A673 (cell line): Measurements from ENCODE around the gene FBLN2. TPM values are rescaled to one million over a fixed set of nuclear protein-coding genes. Genes with fewer than 3 reads are reported as not detected.

Experiments used
- BruUV-seq: library from RNA; stranded (reverse); fragments of 400-500 nt; replicated peaks from 2 replicates; lab custom pipeline; 2021; lab: Mats Ljungman, UMichigan
- CTCF ChIA-PET: fragments of 300-600 bp; sonication (Branson Sonifier 250); formaldehyde crosslinking; loops from one replicate; lab custom pipeline; 2022; ENCODE audit warnings: antibody characterized with exemption; lab: Charles Lee
- POLR2A ChIA-PET: fragments of 300-600 bp; sonication (Branson Sonifier 250); formaldehyde crosslinking; loops from one replicate; lab custom pipeline; 2022; ENCODE audit warnings: antibody characterized with exemption; ENCODE audit not compliant: low non-redundant PET; lab: Charles Lee
- DNase-seq: peaks from one replicate; pipeline ENCODE4 v3.0.0-alpha.2; 2015; ENCODE audit warnings: low spot score
- H3K27ac ChIP-seq: fragments of 200-600 bp; sonication (generic); 2 replicates; pipeline ENCODE4 v1.5.1; 2016; ENCODE audit warnings: mixed run types, low read depth, mild to moderate bottlenecking, mixed read lengths, antibody characterized with exemption, low read length; ENCODE audit not compliant: poor library complexity, severe bottlenecking
- H3K27me3 ChIP-seq: fragments of 200-600 bp; sonication (generic); replicated peaks from 2 replicates; pipeline ENCODE4 v1.6.1; 2017; ENCODE audit warnings: mixed run types, low read depth, mild to moderate bottlenecking, mixed read lengths, antibody characterized with exemption, low read length; ENCODE audit not compliant: insufficient read depth, poor library complexity
- H3K36me3 ChIP-seq: fragments of 200-600 bp; sonication (generic); 2 replicates; pipeline ENCODE4 v1.6.1; 2016; ENCODE audit warnings: mixed run types, mild to moderate bottlenecking, mixed read lengths, antibody characterized with exemption, low read length; ENCODE audit not compliant: insufficient read depth, poor library complexity, severe bottlenecking
- H3K4me1 ChIP-seq: fragments of 200-600 bp; sonication (generic); 2 replicates; pipeline ENCODE4 v1.6.1; 2017; ENCODE audit warnings: mixed run types, mild to moderate bottlenecking, mixed read lengths, antibody characterized with exemption, low read length; ENCODE audit not compliant: insufficient read depth, poor library complexity, severe bottlenecking
- H3K4me3 ChIP-seq: fragments of 200-600 bp; sonication (generic); 2 replicates; pipeline ENCODE4 v1.5.1; 2016; ENCODE audit warnings: low read depth, mixed run types, mild to moderate bottlenecking, mixed read lengths, low read length; ENCODE audit not compliant: poor library complexity, severe bottlenecking
- H3K9me3 ChIP-seq: fragments of 200-600 bp; sonication (generic); 2 replicates; pipeline ENCODE4 v1.6.1; 2016; ENCODE audit warnings: mixed run types, low read depth, mild to moderate bottlenecking, mixed read lengths, antibody characterized with exemption, low read length; ENCODE audit not compliant: poor library complexity, severe bottlenecking
- CTCF ChIP-seq: fragments of 300-800, 200-600 bp; sonication (generic); conservative IDR thresholded peaks from 2 replicates; pipeline ENCODE4 v1.5.1; 2017; ENCODE audit warnings: low read depth, mild to moderate bottlenecking, antibody characterized with exemption, low read length, moderate library complexity, mixed read lengths
- EZH2 ChIP-seq: fragments of 200-600 bp; sonication (generic); IDR thresholded peaks from 2 replicates; pipeline ENCODE4 v1.6.1; 2017; ENCODE audit warnings: borderline replicate concordance, low read depth, mild to moderate bottlenecking, mixed read lengths, antibody characterized with exemption, low read length; ENCODE audit not compliant: poor library complexity, severe bottlenecking
- intact Hi-C: fragments of 100-400 bp; cut with micrococcal nuclease; formaldehyde crosslinking; loops from one replicate; pipeline ENCODE4 v1.10.0; 2022; ENCODE audit not compliant: unreplicated experiment
- total RNA-seq: library from RNA; stranded (reverse); gene quantifications from 2 replicates; pipeline ENCODE4 v1.2.3, GENCODE V29; 2021

FBLN2 gene
- total RNA-seq, 1 experiment from 2014 or later: 0.71 TPM

GRCh38 chr3:13608969-13609725 is 60.2 kb downstream of the FBLN2 start:
- Histone ChIP-seq H3K27me3 (no peaks in the 10 kb centered on the region), H3K36me3 (no peaks in the 10 kb centered on the region), H3K4me3 (no peak overlapping the region), H3K4me1 (no peaks in the 10 kb centered on the region), H3K9me3 (no peaks in the 10 kb centered on the region), H3K27ac (no peak overlapping the region)
- DNase-seq: no peak
- BruUV-seq: no TSS peak
- ChIA-PET POLR2A (no interaction called here), CTCF (no interaction called here)
- TF ChIP-seq CTCF (no peak), EZH2 (no peak)
- intact Hi-C loops: no loop called here

- H3K36me3 ChIP-seq: no peaks in the 10 kb centered on the region
- no peak for DNase-seq
- intact Hi-C loops: no loop called here
- no TSS peak for BruUV-seq
- no peak overlapping the region for H3K27ac ChIP-seq
- CTCF ChIA-PET: no interaction called here
- H3K27me3 ChIP-seq: no peaks in the 10 kb centered on the region
- TF ChIP-seq CTCF: no peak
- no peak for TF ChIP-seq EZH2
- no peaks in the 10 kb centered on the region for H3K4me1 ChIP-seq
- no peak overlapping the region for H3K4me3 ChIP-seq
- POLR2A ChIA-PET: no interaction called here
- H3K9me3 ChIP-seq: no peaks in the 10 kb centered on the region
Observed at GRCh38 chr3:13610006-13610570, 61.2 kb downstream of the FBLN2 start.

- H3K4me3 ChIP-seq: no peak overlapping the region
- no peaks in the 10 kb centered on the region for H3K36me3 ChIP-seq
- H3K9me3 ChIP-seq: no peaks in the 10 kb centered on the region
- intact Hi-C loops: no loop called here
- no peak for TF ChIP-seq CTCF
- TF ChIP-seq EZH2: no peak
- no peaks in the 10 kb centered on the region for H3K4me1 ChIP-seq
- no peaks in the 10 kb centered on the region for H3K27me3 ChIP-seq
- BruUV-seq: no TSS peak
- ChIA-PET POLR2A (no interaction called here), CTCF (no interaction called here)
- H3K27ac ChIP-seq: no peak overlapping the region
- DNase-seq: no peak
Observed at GRCh38 chr3:13611221-13611620, 62.3 kb downstream of the FBLN2 start.
